Stomach (tissue), 19 donors: ENCODE results near the gene DOP1A. TPM values are rescaled to one million over a fixed set of nuclear protein-coding genes. Genes with fewer than 3 reads are reported as not detected.
A peak's percentile ranks its signal among the peaks of the same experiment; 100 is the strongest.

Experiments used
- DNase-seq, 2 donors: peaks; one replicate each; pipeline versions ENCODE4 v3.0.0 to v3.0.0-alpha.2; 2013 to 2019
- H3K27ac ChIP-seq, 5 donors: fragments of 200-600 bp in 4 of 5; sonication (generic) in 4 of 5; one replicate each; pipeline ENCODE4 v1.5.1; 2013 to 2019; ENCODE audit warnings: mild to moderate bottlenecking in 1 of 5, moderate library complexity in 1 of 5
- H3K27me3 ChIP-seq, 3 donors: fragments of 200-600 bp; sonication (generic); one replicate each; pipeline ENCODE4 v1.5.1; 2017 to 2019; ENCODE audit warnings: mixed run types in 1 of 3
- H3K36me3 ChIP-seq, 4 donors: fragments of 200-600 bp; sonication (generic); 1 replicate in 3 of 4; 2 replicates in 1 of 4; pipeline ENCODE4 v1.5.1; 2016 to 2019
- H3K4me1 ChIP-seq, 4 donors: fragments of 200-600 bp; sonication (generic); one replicate each; pipeline ENCODE4 v1.5.1; 2016 to 2019
- H3K4me3 ChIP-seq, 4 donors: fragments of 200-600 bp; sonication (generic) in 3 of 4; one replicate each; pipeline ENCODE4 v1.5.1; 2016 to 2019; ENCODE audit warnings: mild to moderate bottlenecking in 1 of 4
- H3K9me3 ChIP-seq, 4 donors: fragments of 200-600 bp; sonication (generic); one replicate each; pipeline ENCODE4 v1.5.1; 2016 to 2019
- CTCF ChIP-seq, 7 experiments: fragments of 450-650 bp in 4 of 7; fragments of 200-600 bp in 3 of 7; sonication (generic) in 3 of 7; IDR thresholded peaks; one replicate each; pipeline ENCODE4 v1.5.1; 2016 to 2019; ENCODE audit warnings: antibody characterized with exemption in 7 of 7, control low read depth in 2 of 7, mild to moderate bottlenecking in 1 of 7
- EP300 ChIP-seq: sonication (generic); formaldehyde crosslinking; IDR thresholded peaks from one replicate; pipeline ENCODE4 v1.6.1; 2017; ENCODE audit warnings: antibody characterized with exemption
- POLR2A ChIP-seq, 4 donors: fragments of 450-650 bp; IDR thresholded peaks; one replicate each; pipeline ENCODE4 v1.6.1; 2016; ENCODE audit warnings: antibody characterized with exemption in 4 of 4, control low read depth in 2 of 4, mild to moderate bottlenecking in 1 of 4, moderate library complexity in 1 of 4
- POLR2AphosphoS5 ChIP-seq, 3 donors: sonication (generic); formaldehyde crosslinking; IDR thresholded peaks; one replicate each; pipeline ENCODE4 v1.6.1; 2016; ENCODE audit warnings: antibody characterized with exemption in 3 of 3
- WGBS, 5 donors: extraction: QIAGEN DNeasy Blood & Tissue Kit in 3 of 5; methylation state at CpG; one replicate each; pipeline versions ENCODE4 v1.1.5 to v1.1.7; 2013 to 2018; 5-methylcytosine and 5-hydroxymethylcytosine counted together
- intact Hi-C: fragments of 100-400 bp; cut with DNase I; formaldehyde crosslinking; loops from one replicate; pipeline ENCODE4 v1.15.1; 2023; ENCODE audit warnings: low total_unique reads
- long read RNA-seq, 10 donors: transcript quantifications; one replicate each; lab custom pipeline, GENCODE V29; 2026
- polyA plus RNA-seq, 3 donors: library from polyadenylated mRNA; stranded (reverse); fragments of 200-250 nt; gene quantifications; one replicate each; pipeline ENCODE4 v1.2.3, GENCODE V29; 2013
- total RNA-seq, 5 donors: library from RNA; depleted of rRNA; stranded (reverse); fragments of >200 nt; gene quantifications; one replicate each; pipeline versions ENCODE4 v1.1.0 to v1.2.3, GENCODE V29; 2014 to 2016
- donor health status: healthy with polysubstance abuse.
- donor health status: Bipolar disorder and iron deficiency.
- donor health status: healthy.

DOP1A gene
- 10 to 100 TPM; 11.6 to 68.3 (median 21.6) TPM for total RNA-seq
- 1 to 10 TPM; 2.6 to 6.0 (median 2.6) TPM for polyA plus RNA-seq
- long read RNA-seq, donor 1 = 0 reads
- long read RNA-seq, donor 2 = 0 reads
- long read RNA-seq, donor 3 = 0 reads
- long read RNA-seq, donor 4 = 0 reads
- long read RNA-seq, donor 5 = 0 reads
- long read RNA-seq, donor 6, partial matches to known transcripts = 17 of 27 reads
- long read RNA-seq, donor 6, other reads (novel, unspliced or antisense) = 10 of 27 reads
- long read RNA-seq, donor 7, partial matches to known transcripts = 11 of 11 reads
- long read RNA-seq, donor 7, other reads (novel, unspliced or antisense) = 0 of 11 reads
- long read RNA-seq, donor 8 = 0 reads
- long read RNA-seq, donor 9, partial matches to known transcripts = 8 of 8 reads
- long read RNA-seq, donor 9, other reads (novel, unspliced or antisense) = 0 of 8 reads
- long read RNA-seq, donor 10 = 0 reads

GRCh38 chr6:83067448-83068439 lies at the start of gene DOP1A:
DOP1A (plus strand) TSS chr6:83067671; CDS start chr6:83096978, 29,307 bp downstream.
- TF ChIP-seq POLR2A (IDR thresholded peaks at IDR 0.05) (no peak), EP300 (no peak), CTCF (IDR thresholded peaks at IDR 0.05) (peak in 5 of 7 experiments; percentile 87 to 95 (median 94)), POLR2AphosphoS5 (IDR thresholded peaks at IDR 0.05) (peak; percentile 69 to 90 (median 72))
- peaks cover 11 to 69% (median 39%) of the 10 kb centered on the region in 4 donors for H3K4me1 ChIP-seq
- H3K27me3 ChIP-seq = no peaks in the 10 kb centered on the region
- peak; percentile 97 to 98 for DNase-seq
- H3K9me3 ChIP-seq = no peaks in the 10 kb centered on the region
- intact Hi-C loops = no loop called here
- H3K36me3 ChIP-seq = no peaks in the 10 kb centered on the region
- WGBS, 5 donors = 0 to 1% (median 0%) methylated on average over 43 to 78 of the region's 78 CpGs
- H3K4me3 ChIP-seq = peak within 1 kb of the TSS; percentile 71 to 91 (median 80)
- peak within 1 kb of the TSS; percentile 88 to 96 (median 90) for H3K27ac ChIP-seq

GRCh38 chr6:83019741-83020140 lies 47.7 kb upstream of the DOP1A start:
- DNase-seq = no peak
- Histone ChIP-seq H3K36me3 (peaks cover 0 to 64% (median 54%) of the 10 kb centered on the region in 4 donors), H3K4me1 (no peaks in the 10 kb centered on the region), H3K27me3 (no peaks in the 10 kb centered on the region), H3K9me3 (peaks cover 0 to 11% (median 5%) of the 10 kb centered on the region in 4 donors), H3K4me3 (no peak overlapping the region), H3K27ac (no peak overlapping the region)
- no peak for TF ChIP-seq EP300
- TF ChIP-seq POLR2AphosphoS5 (IDR thresholded peaks at IDR 0.05) = no peak
- TF ChIP-seq POLR2A (IDR thresholded peaks at IDR 0.05) = no peak
- TF ChIP-seq CTCF (IDR thresholded peaks at IDR 0.05) = no peak
- intact Hi-C loops = no loop called here
- 91 to 97% (median 95%) methylated on average over 4 of the region's 4 CpGs for WGBS, 5 donors

GRCh38 chr6:83031689-83032088 lies 35.8 kb upstream of the DOP1A start:
- no peaks in the 10 kb centered on the region for H3K4me1 ChIP-seq
- H3K36me3 ChIP-seq = peaks cover 9 to 38% (median 18%) of the 10 kb centered on the region in 4 donors
- TF ChIP-seq EP300 = no peak
- no peak for TF ChIP-seq POLR2AphosphoS5 (IDR thresholded peaks at IDR 0.05)
- no peak for TF ChIP-seq CTCF (IDR thresholded peaks at IDR 0.05)
- TF ChIP-seq POLR2A (IDR thresholded peaks at IDR 0.05) = no peak
- no peak overlapping the region for H3K27ac ChIP-seq
- no peak for DNase-seq
- no peaks in the 10 kb centered on the region for H3K27me3 ChIP-seq
- intact Hi-C loops = no loop called here
- no peak overlapping the region for H3K4me3 ChIP-seq
- peaks cover 4 to 22% (median 11%) of the 10 kb centered on the region in 4 donors for H3K9me3 ChIP-seq
- WGBS, 5 donors = 94 to 99% (median 97%) methylated on average over 6 of the region's 6 CpGs

- no peaks in the 10 kb centered on the region for H3K9me3 ChIP-seq
- TF ChIP-seq CTCF (IDR thresholded peaks at IDR 0.05) = no peak
- TF ChIP-seq POLR2AphosphoS5 (IDR thresholded peaks at IDR 0.05) = no peak
- TF ChIP-seq POLR2A (IDR thresholded peaks at IDR 0.05) = no peak
- no peak for TF ChIP-seq EP300
- WGBS, 5 donors = 93 to 100% (median 98%) methylated on average over 2 of the region's 2 CpGs
- peaks cover 0 to 6% (median 2%) of the 10 kb centered on the region in 4 donors for H3K36me3 ChIP-seq
- H3K27me3 ChIP-seq = no peaks in the 10 kb centered on the region
- H3K27ac ChIP-seq = no peak overlapping the region
- no peaks in the 10 kb centered on the region for H3K4me1 ChIP-seq
- no peak for DNase-seq
- H3K4me3 ChIP-seq = no peak overlapping the region
- intact Hi-C loops = no loop called here
These were observed 29.2 kb upstream of the DOP1A start for GRCh38 chr6:83038246-83038645.
